ENCODE data around the gene ZNF524.

DNA sequence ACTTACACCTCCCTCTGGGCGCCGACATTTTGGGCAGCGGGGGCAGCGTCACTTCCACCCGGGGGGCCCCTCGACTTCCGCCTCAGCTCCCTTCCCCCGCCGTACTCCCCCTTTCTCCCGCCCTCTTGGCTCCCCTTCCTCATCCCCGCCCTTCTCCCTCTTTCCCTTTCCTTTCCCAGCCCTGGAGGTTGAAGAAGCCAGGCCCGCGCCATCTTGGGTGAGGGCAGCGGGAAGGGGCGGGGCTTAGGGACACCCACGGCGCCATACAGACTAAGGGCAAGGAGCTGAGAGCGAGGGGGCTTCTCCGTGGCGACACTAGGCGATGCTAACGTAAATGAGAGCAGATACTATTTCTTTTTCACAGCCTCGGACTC lies 633 bp upstream of the ZNF524 start, which contains the start of gene FIZ1:
- TF ChIP-seq, protein P1, sequence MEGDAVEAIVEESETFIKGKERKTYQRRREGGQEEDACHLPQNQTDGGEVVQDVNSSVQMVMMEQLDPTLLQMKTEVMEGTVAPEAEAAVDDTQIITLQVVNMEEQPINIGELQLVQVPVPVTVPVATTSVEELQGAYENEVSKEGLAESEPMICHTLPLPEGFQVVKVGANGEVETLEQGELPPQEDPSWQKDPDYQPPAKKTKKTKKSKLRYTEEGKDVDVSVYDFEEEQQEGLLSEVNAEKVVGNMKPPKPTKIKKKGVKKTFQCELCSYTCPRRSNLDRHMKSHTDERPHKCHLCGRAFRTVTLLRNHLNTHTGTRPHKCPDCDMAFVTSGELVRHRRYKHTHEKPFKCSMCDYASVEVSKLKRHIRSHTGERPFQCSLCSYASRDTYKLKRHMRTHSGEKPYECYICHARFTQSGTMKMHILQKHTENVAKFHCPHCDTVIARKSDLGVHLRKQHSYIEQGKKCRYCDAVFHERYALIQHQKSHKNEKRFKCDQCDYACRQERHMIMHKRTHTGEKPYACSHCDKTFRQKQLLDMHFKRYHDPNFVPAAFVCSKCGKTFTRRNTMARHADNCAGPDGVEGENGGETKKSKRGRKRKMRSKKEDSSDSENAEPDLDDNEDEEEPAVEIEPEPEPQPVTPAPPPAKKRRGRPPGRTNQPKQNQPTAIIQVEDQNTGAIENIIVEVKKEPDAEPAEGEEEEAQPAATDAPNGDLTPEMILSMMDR (conservative IDR thresholded peaks at IDR 0.05 in 1 of 2, IDR thresholded peaks at IDR 0.05 in 1 of 2; ENCODE audit: low read depth in 1 of 2, low read length in 2 of 2): no peak
- TF ChIP-seq EZH2 (IDR thresholded peaks at IDR 0.05; ENCODE audit: low read length, missing control alignments): no peak

All from fibroblast of lung (primary cell).